HUES6 (cell line): ENCODE results near the gene PGR.

Experiments used
- H3K27ac ChIP-seq: 2 replicates; pipeline ENCODE4 v1.7.0; 2013; ENCODE audit warnings: low read depth, mild to moderate bottlenecking, low read length, inconsistent platforms
- H3K27me3 ChIP-seq: 2 replicates; pipeline ENCODE4 v1.6.1; 2013; ENCODE audit warnings: low read length; ENCODE audit not compliant: control insufficient read depth, insufficient read depth
- H3K36me3 ChIP-seq: 2 replicates; pipeline ENCODE4 v1.6.1; 2013; ENCODE audit warnings: low read length; ENCODE audit not compliant: control insufficient read depth, insufficient read depth
- H3K4me1 ChIP-seq: 2 replicates; pipeline ENCODE4 v1.6.1; 2013; ENCODE audit warnings: low read length; ENCODE audit not compliant: control insufficient read depth, insufficient read depth
- H3K4me3 ChIP-seq: 2 replicates; pipeline ENCODE4 v1.5.1; 2013; ENCODE audit warnings: low read depth, low read length
- H3K9ac ChIP-seq: one replicate; pipeline ENCODE4 v1.6.1; 2013; ENCODE audit warnings: mild to moderate bottlenecking, low read length
- H3K9me3 ChIP-seq: 2 replicates; pipeline ENCODE4 v1.6.1; 2013; ENCODE audit warnings: low read depth, low read length; ENCODE audit not compliant: control insufficient read depth, insufficient read depth

The PGR gene

DNA sequence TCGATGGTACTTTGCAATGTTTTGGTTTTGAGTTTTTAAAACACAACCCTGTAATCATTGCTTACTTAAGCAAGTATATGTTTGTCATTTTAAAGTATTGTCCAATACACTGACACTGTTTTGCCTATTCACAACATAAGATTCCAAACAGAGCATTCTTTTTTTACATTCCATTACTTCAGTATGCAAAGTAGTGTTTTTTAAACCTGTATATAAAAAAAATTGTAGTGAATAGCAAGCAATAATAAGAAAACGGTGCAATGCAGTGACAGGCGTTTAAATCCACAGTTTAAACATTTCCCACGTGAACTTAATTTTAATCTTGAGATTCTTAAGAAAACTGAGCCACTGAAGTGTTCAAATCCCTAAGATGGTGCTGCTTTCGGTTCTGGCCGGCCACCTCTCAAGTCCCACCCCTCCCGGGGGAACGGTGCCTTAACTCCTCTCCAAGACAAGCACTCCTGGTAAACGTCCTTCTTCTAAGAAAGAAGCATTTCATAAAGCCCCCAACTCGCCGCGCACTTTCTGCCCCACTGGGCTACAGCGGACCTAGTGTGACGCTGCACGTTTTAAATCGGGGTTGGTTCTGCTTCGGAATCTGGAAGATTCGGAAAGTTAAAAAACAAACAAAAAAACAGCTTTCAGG lies 2.9 kb downstream of the PGR start:
- no peaks in the 10 kb centered on the region for H3K36me3 ChIP-seq
- peak overlapping the region; percentile 50 for H3K9ac ChIP-seq
- H3K27me3 ChIP-seq: peaks cover 84% of the 10 kb centered on the region
- no peaks in the 10 kb centered on the region for H3K9me3 ChIP-seq
- H3K27ac ChIP-seq: no peak overlapping the region
- no peaks in the 10 kb centered on the region for H3K4me1 ChIP-seq
- peak overlapping the region; percentile 84 for H3K4me3 ChIP-seq

DNA sequence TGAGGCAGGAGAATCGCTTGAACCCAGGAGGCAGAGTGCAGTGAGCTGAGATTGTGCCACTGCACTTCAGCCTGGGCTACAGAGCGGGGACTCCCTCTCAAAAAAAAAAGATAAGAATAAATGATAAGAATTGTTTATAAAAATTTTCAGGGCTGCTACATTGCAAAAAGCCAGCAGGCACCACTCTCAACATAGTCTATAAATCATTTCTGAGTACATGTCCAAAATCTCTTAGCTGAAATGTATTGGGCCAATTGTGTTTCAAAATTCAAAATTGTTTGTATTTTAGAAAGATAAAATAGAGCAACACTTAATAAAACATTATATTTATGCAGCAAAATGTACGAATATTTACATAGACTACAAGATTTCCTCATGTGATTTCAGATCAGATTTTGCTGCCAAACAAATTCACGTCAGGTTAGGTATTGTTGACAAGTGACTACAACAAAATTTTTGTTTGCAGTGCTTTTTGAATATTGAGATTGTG lies 13.9 kb downstream of the PGR start:
- Histone ChIP-seq H3K9me3 (no peaks in the 10 kb centered on the region), H3K4me3 (no peak overlapping the region), H3K27me3 (no peaks in the 10 kb centered on the region; the same call in 1 of the 2 replicates), H3K36me3 (no peaks in the 10 kb centered on the region), H3K4me1 (no peaks in the 10 kb centered on the region), H3K9ac (no peak overlapping the region), H3K27ac (no peak overlapping the region)

- no peak overlapping the region for H3K9ac ChIP-seq
- no peaks in the 10 kb centered on the region for H3K9me3 ChIP-seq
- no peaks in the 10 kb centered on the region for H3K27me3 ChIP-seq
- H3K27ac ChIP-seq: no peak overlapping the region
- no peak overlapping the region for H3K4me3 ChIP-seq
- H3K36me3 ChIP-seq: no peaks in the 10 kb centered on the region
- no peaks in the 10 kb centered on the region for H3K4me1 ChIP-seq
Measured at GRCh38 chr11:101113540-101113939, 16.1 kb downstream of the PGR start.

DNA sequence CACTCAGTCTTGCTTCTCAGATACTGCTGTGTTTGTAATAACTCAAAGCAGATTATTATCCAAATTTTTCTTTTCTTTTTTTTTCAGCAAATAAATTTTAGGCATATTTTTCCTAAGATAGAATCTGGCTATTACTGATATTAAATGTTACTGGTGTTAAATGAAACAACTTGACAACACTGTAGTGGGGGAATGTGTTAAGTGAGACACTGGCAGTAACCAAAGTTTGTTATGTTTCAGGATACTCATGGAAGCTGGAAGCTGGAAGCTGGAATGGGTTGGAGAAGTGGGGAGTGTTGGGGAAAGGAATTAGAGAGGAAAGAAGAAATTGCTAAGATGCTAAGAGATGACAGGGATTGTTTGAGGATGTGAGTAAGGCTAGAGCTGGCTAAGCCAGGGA lies 24.9 kb downstream of the PGR start:
- Histone ChIP-seq H3K9me3 (no peaks in the 10 kb centered on the region), H3K9ac (no peak overlapping the region), H3K36me3 (no peaks in the 10 kb centered on the region), H3K27ac (no peak overlapping the region), H3K4me1 (no peaks in the 10 kb centered on the region), H3K27me3 (no peaks in the 10 kb centered on the region), H3K4me3 (no peak overlapping the region)

GRCh38 chr11:101103433-101103832 lies 26.2 kb downstream of the PGR start:
- H3K4me1 ChIP-seq: no peaks in the 10 kb centered on the region
- H3K27ac ChIP-seq: no peak overlapping the region
- H3K27me3 ChIP-seq: no peaks in the 10 kb centered on the region
- H3K36me3 ChIP-seq: no peaks in the 10 kb centered on the region
- H3K9ac ChIP-seq: no peak overlapping the region
- no peaks in the 10 kb centered on the region for H3K9me3 ChIP-seq
- H3K4me3 ChIP-seq: no peak overlapping the region

DNA sequence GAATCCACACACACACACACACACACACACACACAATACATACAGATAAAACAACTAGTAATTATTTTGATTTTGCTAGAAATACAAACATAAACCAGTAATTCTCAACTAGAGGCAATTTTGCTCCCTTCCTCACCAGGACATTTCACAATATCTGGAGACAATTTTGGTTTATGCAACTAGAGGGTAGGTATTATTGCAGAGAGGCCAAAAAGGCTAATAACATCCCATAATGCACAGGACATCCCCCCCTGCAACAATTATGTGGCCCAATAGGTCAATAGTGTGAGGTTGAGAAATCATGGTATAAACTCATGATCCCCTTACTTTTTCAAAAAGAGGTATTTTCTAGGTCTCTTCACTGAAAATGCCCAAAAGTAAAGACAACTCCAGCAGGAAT lies 29.0 kb downstream of the PGR start:
- Histone ChIP-seq H3K9ac (no peak overlapping the region), H3K27ac (no peak overlapping the region), H3K9me3 (no peaks in the 10 kb centered on the region), H3K36me3 (no peaks in the 10 kb centered on the region), H3K27me3 (no peaks in the 10 kb centered on the region), H3K4me3 (no peak overlapping the region), H3K4me1 (no peaks in the 10 kb centered on the region)

DNA sequence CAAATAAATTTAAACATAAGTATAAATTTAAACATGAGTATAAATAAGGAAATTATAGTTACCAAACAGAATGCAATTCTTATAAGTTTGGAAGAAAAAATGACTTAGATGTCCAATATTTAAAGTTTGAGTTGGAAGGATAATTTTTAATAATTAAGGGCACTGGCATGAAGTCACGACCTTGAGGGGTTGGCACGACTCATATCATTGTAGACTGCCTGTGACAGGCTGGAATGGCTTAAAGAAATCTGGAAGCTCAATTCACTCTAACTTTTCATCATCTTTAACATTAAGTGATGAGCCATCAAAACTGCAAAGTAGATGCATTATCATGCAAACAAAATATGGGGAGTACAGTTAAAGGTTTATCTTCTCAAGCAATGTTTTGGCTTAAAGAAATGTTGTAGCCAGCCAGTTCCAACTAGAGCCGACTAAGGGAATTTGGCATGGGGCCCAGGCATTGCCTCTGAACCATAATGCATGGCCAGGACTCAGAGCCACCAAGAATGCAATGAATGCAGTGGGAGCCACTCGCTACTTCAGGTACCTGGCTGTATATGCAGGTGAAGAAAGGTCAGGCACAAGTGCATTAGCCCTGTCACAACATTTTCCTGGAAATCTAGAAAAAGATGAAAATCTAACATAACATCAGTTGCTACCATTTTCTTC lies 33.4 kb downstream of the PGR start:
- Histone ChIP-seq H3K9me3 (no peaks in the 10 kb centered on the region), H3K27me3 (no peaks in the 10 kb centered on the region), H3K27ac (no peak overlapping the region), H3K9ac (no peak overlapping the region), H3K4me1 (no peaks in the 10 kb centered on the region), H3K4me3 (no peak overlapping the region), H3K36me3 (no peaks in the 10 kb centered on the region)

GRCh38 chr11:101091781-101092180 lies 37.8 kb downstream of the PGR start:
- no peak overlapping the region for H3K9ac ChIP-seq

DNA sequence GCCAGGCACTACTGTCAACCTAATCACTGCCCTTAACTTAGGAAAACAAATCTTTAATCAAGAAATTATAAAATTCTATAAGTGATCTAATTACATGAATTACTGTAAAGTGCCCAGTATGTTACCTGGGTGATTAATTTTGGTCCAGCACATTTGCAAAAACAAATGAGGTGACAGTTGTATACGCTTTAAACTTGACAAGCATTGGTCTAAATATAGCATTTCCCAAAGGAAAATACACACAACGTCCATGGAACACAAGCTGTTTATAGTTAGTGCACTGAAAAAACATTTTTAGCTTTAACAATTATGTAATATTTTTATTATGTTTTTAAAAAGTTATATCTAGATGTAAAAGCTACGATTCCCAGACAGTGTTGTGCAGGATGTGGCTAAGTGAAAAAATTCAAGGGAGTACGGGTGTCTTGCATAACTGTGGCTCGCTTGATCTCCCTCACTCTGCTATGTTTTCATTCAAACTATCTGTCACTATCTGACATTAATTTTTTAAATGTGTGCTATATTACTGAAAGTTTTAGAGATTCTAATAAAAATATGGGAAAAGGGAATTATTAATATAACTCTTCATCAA lies 38.8 kb downstream of the PGR start:
- H3K36me3 ChIP-seq: no peaks in the 10 kb centered on the region
- no peaks in the 10 kb centered on the region for H3K27me3 ChIP-seq
- H3K4me3 ChIP-seq: no peak overlapping the region
- no peaks in the 10 kb centered on the region for H3K9me3 ChIP-seq
- no peaks in the 10 kb centered on the region for H3K4me1 ChIP-seq
- no peak overlapping the region for H3K9ac ChIP-seq
- H3K27ac ChIP-seq: no peak overlapping the region

More at GRCh38 chr11:101091781-101092180, 37.8 kb downstream of the PGR start:
- H3K27me3 ChIP-seq: no peaks in the 10 kb centered on the region
- H3K4me3 ChIP-seq: no peak overlapping the region
- H3K36me3 ChIP-seq: no peaks in the 10 kb centered on the region
- no peaks in the 10 kb centered on the region for H3K4me1 ChIP-seq
- no peak overlapping the region for H3K27ac ChIP-seq
- H3K9me3 ChIP-seq: no peaks in the 10 kb centered on the region

DNA sequence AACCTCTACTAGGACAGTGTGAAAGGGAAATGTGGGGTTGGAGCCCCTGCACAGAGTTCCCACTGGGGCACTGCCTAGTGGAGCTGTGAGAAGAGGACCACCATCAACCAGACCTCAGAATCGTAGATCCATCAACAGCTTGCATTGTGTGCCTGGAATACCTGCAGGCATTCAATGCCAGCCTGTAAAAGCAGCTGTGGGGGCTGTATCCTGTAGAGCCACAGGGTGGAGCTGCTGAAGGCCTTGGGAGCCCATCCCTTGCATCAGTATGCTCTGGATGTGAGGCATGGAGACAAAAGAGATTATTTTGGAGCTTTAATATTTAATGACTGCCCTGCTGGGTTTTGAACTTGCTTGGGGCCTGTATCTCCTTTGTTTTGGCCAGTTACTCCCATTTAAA lies 46.3 kb downstream of the PGR start:
- H3K4me3 ChIP-seq: no peak overlapping the region
- no peak overlapping the region for H3K9ac ChIP-seq
- H3K36me3 ChIP-seq: no peaks in the 10 kb centered on the region
- peaks cover 29% of the 10 kb centered on the region for H3K9me3 ChIP-seq
- H3K27ac ChIP-seq: no peak overlapping the region
- H3K27me3 ChIP-seq: no peaks in the 10 kb centered on the region
- H3K4me1 ChIP-seq: peaks cover 9% of the 10 kb centered on the region; the same call in 1 of the 2 replicates

GRCh38 chr11:101082813-101083212 lies 46.8 kb downstream of the PGR start:
- H3K27me3 ChIP-seq: no peaks in the 10 kb centered on the region
- no peak overlapping the region for H3K9ac ChIP-seq
- H3K36me3 ChIP-seq: no peaks in the 10 kb centered on the region
- peaks cover 9% of the 10 kb centered on the region; the same call in 1 of the 2 replicates for H3K4me1 ChIP-seq
- no peak overlapping the region for H3K4me3 ChIP-seq
- no peak overlapping the region for H3K27ac ChIP-seq
- H3K9me3 ChIP-seq: peaks cover 29% of the 10 kb centered on the region
